Vagina (tissue), 2 donors: ENCODE results near the gene RNF141. TPM values are rescaled to one million over a fixed set of nuclear protein-coding genes. Genes with fewer than 3 reads are reported as not detected.

Source experiments
- DNase-seq, 2 donors: peaks; one replicate each; pipeline ENCODE4 v3.0.0-alpha.2; 2017; ENCODE audit errors: extremely low spot score in 2 of 2
- H3K27ac ChIP-seq: fragments of 200-600 bp; sonication (generic); one replicate; pipeline ENCODE4 v1.5.1; 2019
- H3K27me3 ChIP-seq: fragments of 200-600 bp; sonication (generic); one replicate; pipeline ENCODE4 v1.5.1; 2019
- H3K36me3 ChIP-seq, 2 donors: fragments of 200-600 bp; sonication (generic); one replicate each; pipeline ENCODE4 v1.5.1; 2017 to 2019
- H3K4me1 ChIP-seq: fragments of 200-600 bp; sonication (generic); one replicate; pipeline ENCODE4 v1.5.1; 2019
- H3K4me3 ChIP-seq, 2 donors: fragments of 200-600 bp; sonication (generic); 1 replicate in 1 of 2; 2 replicates in 1 of 2; pipeline ENCODE4 v1.5.1; 2016 to 2019
- H3K9me3 ChIP-seq: fragments of 200-600 bp; sonication (generic); one replicate; pipeline ENCODE4 v1.5.1; 2019
- POLR2A ChIP-seq, 2 donors: fragments of 450-650 bp; IDR thresholded peaks; one replicate each; pipeline ENCODE4 v1.6.1; 2017; ENCODE audit warnings: antibody characterized with exemption in 2 of 2, mild to moderate bottlenecking in 2 of 2, moderate library complexity in 2 of 2
- POLR2AphosphoS5 ChIP-seq, 2 donors: sonication (generic); formaldehyde crosslinking; IDR thresholded peaks; one replicate each; pipeline ENCODE4 v1.9.0; 2017; ENCODE audit warnings: antibody characterized with exemption in 2 of 2, mild to moderate bottlenecking in 2 of 2, low read depth in 1 of 2; ENCODE audit not compliant: insufficient read depth in 1 of 2
- intact Hi-C: fragments of 100-400 bp; cut with DNase I; formaldehyde crosslinking; loops from one replicate; pipeline ENCODE4 v1.15.1; 2023
- total RNA-seq: library from RNA; depleted of rRNA; stranded (reverse); fragments of >200 nt; gene quantifications from one replicate; pipeline ENCODE4 v1.2.3, GENCODE V29; 2016
- TF ChIP-seq, protein P1 (sequence below), 3 experiments: fragments of 450-650 bp in 2 of 3; fragments of 200-600 bp in 1 of 3; sonication (generic) in 1 of 3; IDR thresholded peaks; one replicate each; pipeline ENCODE4 v1.5.1; 2017 to 2019; ENCODE audit warnings: antibody characterized with exemption in 3 of 3, mild to moderate bottlenecking in 2 of 3, moderate library complexity in 2 of 3

Gene RNF141
- total RNA-seq, 1 donor from 2014 or later, result 19.2 TPM

DNA sequence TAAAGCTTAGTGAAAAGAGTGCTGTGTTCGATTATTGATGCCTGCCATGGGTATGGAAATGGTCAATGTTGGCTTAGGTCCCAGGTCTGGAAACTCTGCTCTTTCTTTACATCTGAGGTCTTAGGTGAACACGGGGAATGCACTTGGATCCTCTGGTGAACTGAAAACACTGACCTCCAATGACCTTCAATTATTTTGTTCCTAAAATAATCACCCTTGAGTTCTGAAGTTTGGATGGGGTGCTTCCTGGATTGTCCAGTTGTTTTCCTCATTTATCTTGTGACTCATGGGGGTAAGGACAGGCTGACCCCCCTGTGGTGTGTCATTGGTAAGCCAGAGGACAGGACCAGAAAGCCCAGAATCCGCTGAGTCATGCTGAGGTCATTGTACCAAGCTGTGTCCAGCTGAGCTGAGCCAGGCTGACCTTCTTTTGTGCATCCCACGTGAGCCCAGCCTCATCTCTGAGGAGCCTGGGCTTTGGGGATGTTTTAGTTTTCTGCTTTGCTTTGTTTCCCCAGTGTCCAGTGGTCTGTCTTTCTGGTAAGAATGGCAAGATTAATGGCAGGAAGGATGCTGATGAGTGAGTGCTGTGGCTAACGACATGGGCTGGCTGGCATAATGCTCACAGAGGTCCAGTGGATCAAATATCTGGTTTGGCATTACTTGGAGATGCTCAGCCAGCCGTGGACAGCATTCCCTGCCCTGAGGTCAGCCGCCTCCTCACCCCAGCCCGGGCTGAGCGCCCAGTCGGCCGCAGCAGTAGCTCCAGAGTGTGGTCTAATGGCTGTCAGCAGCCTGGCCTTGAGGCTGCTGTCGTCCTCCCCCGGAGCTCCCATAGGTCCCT is 50.4 kb downstream of the RNF141 start:
- Histone ChIP-seq H3K27ac (peak overlapping the region; percentile 80), H3K36me3 (peaks cover 0 to 13% of the 10 kb centered on the region in 2 donors), H3K4me1 (peaks cover 21% of the 10 kb centered on the region), H3K4me3 (no peak overlapping the region), H3K9me3 (no peaks in the 10 kb centered on the region), H3K27me3 (no peaks in the 10 kb centered on the region)
- intact Hi-C loops, result no loop called here
- peak; percentile 96 for DNase-seq
- TF ChIP-seq POLR2A (IDR thresholded peaks at IDR 0.05) (no peak), POLR2AphosphoS5 (IDR thresholded peaks at IDR 0.05; ENCODE audit: insufficient read depth in 1 of 2, low read depth in 1 of 2) (peak; percentile 79 to 82)

DNA sequence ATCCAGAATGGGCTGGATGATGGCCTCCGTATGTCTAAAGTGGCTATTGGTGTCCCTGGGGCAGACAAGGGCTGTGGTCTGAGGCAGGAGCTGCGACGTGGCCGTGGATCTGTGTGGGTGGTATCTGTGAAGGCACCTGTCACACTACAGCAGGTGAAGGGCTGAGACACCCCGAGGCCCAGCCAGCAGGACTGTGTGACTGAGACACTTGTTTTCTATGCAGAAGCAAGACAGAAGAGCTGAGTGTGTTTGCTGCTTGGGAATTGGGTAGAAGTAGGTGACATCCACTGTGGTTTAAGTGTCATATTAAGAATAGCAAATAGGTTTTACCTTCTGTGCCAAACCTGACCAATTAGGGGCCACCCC is 51.0 kb downstream of the RNF141 start:
- no peaks in the 10 kb centered on the region for H3K27me3 ChIP-seq
- intact Hi-C loops, result no loop called here
- H3K4me1 ChIP-seq, result peaks cover 21% of the 10 kb centered on the region
- H3K27ac ChIP-seq, result peak overlapping the region; percentile 80
- peak; percentile 85 to 89 for DNase-seq
- no peaks in the 10 kb centered on the region for H3K9me3 ChIP-seq
- TF ChIP-seq, protein P1, sequence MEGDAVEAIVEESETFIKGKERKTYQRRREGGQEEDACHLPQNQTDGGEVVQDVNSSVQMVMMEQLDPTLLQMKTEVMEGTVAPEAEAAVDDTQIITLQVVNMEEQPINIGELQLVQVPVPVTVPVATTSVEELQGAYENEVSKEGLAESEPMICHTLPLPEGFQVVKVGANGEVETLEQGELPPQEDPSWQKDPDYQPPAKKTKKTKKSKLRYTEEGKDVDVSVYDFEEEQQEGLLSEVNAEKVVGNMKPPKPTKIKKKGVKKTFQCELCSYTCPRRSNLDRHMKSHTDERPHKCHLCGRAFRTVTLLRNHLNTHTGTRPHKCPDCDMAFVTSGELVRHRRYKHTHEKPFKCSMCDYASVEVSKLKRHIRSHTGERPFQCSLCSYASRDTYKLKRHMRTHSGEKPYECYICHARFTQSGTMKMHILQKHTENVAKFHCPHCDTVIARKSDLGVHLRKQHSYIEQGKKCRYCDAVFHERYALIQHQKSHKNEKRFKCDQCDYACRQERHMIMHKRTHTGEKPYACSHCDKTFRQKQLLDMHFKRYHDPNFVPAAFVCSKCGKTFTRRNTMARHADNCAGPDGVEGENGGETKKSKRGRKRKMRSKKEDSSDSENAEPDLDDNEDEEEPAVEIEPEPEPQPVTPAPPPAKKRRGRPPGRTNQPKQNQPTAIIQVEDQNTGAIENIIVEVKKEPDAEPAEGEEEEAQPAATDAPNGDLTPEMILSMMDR (IDR thresholded peaks at IDR 0.05), result no peak
- TF ChIP-seq POLR2A (IDR thresholded peaks at IDR 0.05) (no peak), POLR2AphosphoS5 (IDR thresholded peaks at IDR 0.05; ENCODE audit: insufficient read depth in 1 of 2, low read depth in 1 of 2) (no peak)
- H3K36me3 ChIP-seq, result peaks cover 0 to 9% of the 10 kb centered on the region in 2 donors
- no peak overlapping the region for H3K4me3 ChIP-seq

DNA sequence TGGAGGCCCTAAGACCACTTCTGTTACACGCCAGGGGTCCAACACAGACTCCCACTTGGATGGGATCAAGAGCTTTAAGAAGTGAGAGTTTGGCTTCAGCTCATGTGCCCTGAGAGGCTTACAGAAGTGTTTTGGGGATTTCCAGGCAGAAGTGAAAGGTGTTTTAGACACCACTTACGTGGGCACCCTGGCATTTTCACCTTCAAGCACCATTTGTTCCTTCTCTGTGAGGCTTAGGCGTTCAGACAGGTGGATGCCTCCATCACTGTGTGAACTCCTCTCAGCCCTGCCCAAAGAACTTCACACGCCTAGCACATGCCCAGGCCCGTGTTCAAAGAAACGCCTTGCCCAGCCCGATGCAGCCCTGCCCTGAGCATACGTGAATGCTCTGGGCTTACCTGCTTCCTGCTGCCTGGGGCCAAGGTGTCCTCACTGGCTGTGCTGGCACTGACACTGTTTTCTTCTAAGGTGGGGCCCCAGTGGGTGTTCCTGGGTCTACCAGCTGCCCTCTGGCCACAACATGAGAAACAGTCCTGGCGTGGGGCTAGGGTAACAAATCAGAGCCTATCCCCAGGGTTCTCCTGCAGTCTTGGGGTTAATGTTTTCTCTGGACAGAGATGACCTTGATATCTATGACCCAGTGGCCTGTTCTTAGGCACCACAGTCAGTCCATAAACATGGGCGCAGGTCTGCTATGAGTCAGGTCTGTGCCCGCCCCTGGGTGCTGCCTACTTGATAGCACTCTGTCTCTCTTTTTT is 51.9 kb downstream of the RNF141 start:
- intact Hi-C loops, result no loop called here
- peak overlapping the region; percentile 80 for H3K27ac ChIP-seq
- H3K9me3 ChIP-seq, result no peaks in the 10 kb centered on the region
- TF ChIP-seq, protein P1 (IDR thresholded peaks at IDR 0.05), result no peak
- TF ChIP-seq POLR2AphosphoS5 (IDR thresholded peaks at IDR 0.05; ENCODE audit: insufficient read depth in 1 of 2, low read depth in 1 of 2), result peak; percentile 58 to 71
- H3K4me3 ChIP-seq, result no peak overlapping the region
- H3K27me3 ChIP-seq, result no peaks in the 10 kb centered on the region
- H3K4me1 ChIP-seq, result peaks cover 21% of the 10 kb centered on the region
- DNase-seq, result peak; percentile 94 to 97
- no peaks in the 10 kb centered on the region for H3K36me3 ChIP-seq

DNA sequence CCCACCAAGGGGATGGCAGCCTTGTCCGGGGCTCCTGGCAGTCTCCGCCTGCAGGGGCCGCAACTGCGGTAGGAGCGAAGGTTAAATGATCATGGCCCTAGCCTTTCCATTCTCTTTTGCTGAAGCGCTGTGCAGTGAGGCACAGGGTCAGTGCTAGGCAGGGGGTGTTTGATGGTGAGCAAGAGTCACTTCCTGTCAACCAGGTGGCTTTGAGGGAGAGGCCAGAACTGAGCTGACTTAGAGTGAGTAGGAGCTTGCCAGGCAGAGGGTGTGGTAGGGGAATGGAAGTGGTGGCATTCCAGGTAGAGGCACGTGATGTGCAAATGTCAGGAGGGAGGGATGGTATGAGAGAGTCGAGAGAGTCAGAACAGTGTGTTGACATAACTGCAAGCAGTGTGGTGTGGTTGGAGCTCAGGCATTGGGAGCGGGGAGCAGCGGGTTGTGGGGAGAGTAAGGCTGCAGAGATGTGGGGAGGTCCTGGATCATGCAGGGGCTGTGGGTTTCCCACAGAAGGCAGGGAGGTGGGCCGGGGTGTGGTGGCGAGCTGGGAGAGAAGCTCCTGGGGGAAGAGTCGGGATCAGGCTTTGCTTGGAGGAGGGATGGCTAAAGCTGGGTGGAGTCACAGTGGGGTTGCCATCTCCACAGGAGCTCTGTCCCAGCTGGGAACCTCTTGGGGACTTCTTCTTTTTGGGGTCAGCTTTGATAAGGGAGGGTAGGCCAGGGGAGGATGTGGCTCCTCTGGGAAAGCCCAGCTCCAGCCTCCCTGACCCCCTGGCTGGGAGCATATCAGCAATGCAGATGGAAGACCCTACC is 52.7 kb downstream of the RNF141 start:
- DNase-seq, result peak; percentile 91 to 98
- intact Hi-C loops, result no loop called here
- Histone ChIP-seq H3K4me3 (no peak overlapping the region), H3K4me1 (peaks cover 21% of the 10 kb centered on the region), H3K27ac (peak overlapping the region; percentile 80), H3K27me3 (no peaks in the 10 kb centered on the region), H3K9me3 (no peaks in the 10 kb centered on the region), H3K36me3 (no peaks in the 10 kb centered on the region)
- no peak for TF ChIP-seq POLR2A (IDR thresholded peaks at IDR 0.05)
- TF ChIP-seq POLR2AphosphoS5 (IDR thresholded peaks at IDR 0.05; ENCODE audit: insufficient read depth in 1 of 2, low read depth in 1 of 2), result peak; percentile 39 to 75
- TF ChIP-seq, protein P1 (IDR thresholded peaks at IDR 0.05), result no peak

DNA sequence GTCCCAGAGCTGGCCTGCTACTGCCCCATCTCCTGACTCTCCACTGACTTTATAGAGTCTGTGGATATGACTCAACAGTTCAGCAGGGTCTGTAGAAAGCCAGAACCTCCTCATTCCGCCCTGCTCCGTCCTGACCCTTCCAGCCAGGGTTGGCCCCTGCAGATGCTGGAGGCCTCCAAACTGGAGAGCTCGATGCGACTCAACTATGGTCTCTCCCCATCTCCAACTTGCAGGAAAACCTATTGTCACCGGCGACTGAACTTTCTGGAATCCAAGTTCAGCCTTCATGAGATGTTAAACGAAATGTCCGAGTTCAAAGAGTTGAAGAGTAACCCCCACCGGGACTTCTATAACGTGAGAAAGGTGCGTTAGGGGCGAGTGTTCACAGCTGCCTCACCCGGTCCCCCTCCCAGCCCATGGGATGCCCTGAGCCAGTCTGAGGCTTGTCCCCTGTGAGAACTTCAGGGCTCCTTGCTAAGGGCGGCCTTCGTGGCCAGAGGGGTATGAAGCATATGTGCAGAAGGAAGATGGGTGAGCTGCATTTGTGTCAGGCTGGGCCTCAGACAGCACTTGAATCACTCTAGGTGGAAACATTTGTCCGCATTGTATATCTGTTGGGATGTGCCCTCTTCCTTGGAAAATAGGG is 53.9 kb downstream of the RNF141 start:
- intact Hi-C loops, result no loop called here
- no peak overlapping the region for H3K27ac ChIP-seq
- H3K36me3 ChIP-seq, result no peaks in the 10 kb centered on the region
- TF ChIP-seq, protein P1 (IDR thresholded peaks at IDR 0.05), result no peak
- TF ChIP-seq POLR2A (IDR thresholded peaks at IDR 0.05) (no peak), POLR2AphosphoS5 (IDR thresholded peaks at IDR 0.05; ENCODE audit: insufficient read depth in 1 of 2, low read depth in 1 of 2) (no peak)
- H3K4me3 ChIP-seq, result no peak overlapping the region
- DNase-seq, result peak; percentile 67 to 81
- H3K27me3 ChIP-seq, result no peaks in the 10 kb centered on the region
- H3K9me3 ChIP-seq, result no peaks in the 10 kb centered on the region
- peaks cover 21% of the 10 kb centered on the region for H3K4me1 ChIP-seq
